ENCODE results near the gene CCDC170.

- TF ChIP-seq REST (IDR thresholded peaks at IDR 0.05) (no peak), EGR1 (IDR thresholded peaks at IDR 0.05; ENCODE audit: low read depth in 2 of 2) (no peak)
- TF ChIP-seq, protein P1, sequence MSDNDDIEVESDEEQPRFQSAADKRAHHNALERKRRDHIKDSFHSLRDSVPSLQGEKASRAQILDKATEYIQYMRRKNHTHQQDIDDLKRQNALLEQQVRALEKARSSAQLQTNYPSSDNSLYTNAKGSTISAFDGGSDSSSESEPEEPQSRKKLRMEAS (IDR thresholded peaks at IDR 0.05) = no peak
- TF ChIP-seq, protein P2, sequence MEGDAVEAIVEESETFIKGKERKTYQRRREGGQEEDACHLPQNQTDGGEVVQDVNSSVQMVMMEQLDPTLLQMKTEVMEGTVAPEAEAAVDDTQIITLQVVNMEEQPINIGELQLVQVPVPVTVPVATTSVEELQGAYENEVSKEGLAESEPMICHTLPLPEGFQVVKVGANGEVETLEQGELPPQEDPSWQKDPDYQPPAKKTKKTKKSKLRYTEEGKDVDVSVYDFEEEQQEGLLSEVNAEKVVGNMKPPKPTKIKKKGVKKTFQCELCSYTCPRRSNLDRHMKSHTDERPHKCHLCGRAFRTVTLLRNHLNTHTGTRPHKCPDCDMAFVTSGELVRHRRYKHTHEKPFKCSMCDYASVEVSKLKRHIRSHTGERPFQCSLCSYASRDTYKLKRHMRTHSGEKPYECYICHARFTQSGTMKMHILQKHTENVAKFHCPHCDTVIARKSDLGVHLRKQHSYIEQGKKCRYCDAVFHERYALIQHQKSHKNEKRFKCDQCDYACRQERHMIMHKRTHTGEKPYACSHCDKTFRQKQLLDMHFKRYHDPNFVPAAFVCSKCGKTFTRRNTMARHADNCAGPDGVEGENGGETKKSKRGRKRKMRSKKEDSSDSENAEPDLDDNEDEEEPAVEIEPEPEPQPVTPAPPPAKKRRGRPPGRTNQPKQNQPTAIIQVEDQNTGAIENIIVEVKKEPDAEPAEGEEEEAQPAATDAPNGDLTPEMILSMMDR (IDR thresholded peaks at IDR 0.05; ENCODE audit: low read depth, low read length, missing input control) = no peak
Measured at GRCh38 chr6:151549790-151550189, 56.0 kb downstream of the CCDC170 start.
